Measurements from ENCODE around the gene CCNA2. TPM values are rescaled to one million over a fixed set of nuclear protein-coding genes. Genes with fewer than 3 reads are reported as not detected.

Gene CCNA2
- total RNA-seq, 1 donor from 2014 or later = 2.0 TPM

DNA sequence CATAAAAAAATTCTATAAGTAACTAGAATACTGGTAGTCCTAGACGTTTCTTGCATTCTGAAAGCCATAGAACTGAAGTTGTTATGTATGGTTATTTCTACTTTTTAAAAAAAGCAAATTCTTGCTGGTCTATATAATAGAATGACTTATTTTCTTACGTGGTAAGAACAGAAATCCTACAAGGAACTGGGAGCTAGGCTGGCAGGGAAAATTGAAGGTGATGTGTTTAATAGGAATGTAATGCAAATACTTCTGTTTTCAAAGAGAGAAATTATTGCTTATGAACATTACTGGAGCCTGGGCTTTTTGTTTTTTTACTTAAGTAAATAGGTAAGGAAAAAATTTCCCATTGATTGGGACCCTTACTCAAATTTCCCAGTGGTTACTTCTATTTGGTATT is 8.9 kb downstream of the CCNA2 start:
- Mint-ChIP-seq H3K9me3 (no peaks in the 10 kb centered on the region), H3K27ac (no peak overlapping the region), H3K27me3 (no peaks in the 10 kb centered on the region), H3K36me3 (ENCODE audit: low read depth) (peaks cover 70% of the 10 kb centered on the region), H3K4me1 (no peaks in the 10 kb centered on the region), H3K4me3 (no peak overlapping the region)
- CTCF ChIA-PET = no interaction called here
- ATAC-seq (ENCODE audit: low read depth) = no peak
- POLR2A ChIA-PET = no interaction called here
- no peak for DNase-seq
- TF ChIP-seq, protein P1, sequence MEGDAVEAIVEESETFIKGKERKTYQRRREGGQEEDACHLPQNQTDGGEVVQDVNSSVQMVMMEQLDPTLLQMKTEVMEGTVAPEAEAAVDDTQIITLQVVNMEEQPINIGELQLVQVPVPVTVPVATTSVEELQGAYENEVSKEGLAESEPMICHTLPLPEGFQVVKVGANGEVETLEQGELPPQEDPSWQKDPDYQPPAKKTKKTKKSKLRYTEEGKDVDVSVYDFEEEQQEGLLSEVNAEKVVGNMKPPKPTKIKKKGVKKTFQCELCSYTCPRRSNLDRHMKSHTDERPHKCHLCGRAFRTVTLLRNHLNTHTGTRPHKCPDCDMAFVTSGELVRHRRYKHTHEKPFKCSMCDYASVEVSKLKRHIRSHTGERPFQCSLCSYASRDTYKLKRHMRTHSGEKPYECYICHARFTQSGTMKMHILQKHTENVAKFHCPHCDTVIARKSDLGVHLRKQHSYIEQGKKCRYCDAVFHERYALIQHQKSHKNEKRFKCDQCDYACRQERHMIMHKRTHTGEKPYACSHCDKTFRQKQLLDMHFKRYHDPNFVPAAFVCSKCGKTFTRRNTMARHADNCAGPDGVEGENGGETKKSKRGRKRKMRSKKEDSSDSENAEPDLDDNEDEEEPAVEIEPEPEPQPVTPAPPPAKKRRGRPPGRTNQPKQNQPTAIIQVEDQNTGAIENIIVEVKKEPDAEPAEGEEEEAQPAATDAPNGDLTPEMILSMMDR (IDR thresholded peaks at IDR 0.05) = no peak
- intact Hi-C loops (cut with micrococcal nuclease) = no loop called here

DNA sequence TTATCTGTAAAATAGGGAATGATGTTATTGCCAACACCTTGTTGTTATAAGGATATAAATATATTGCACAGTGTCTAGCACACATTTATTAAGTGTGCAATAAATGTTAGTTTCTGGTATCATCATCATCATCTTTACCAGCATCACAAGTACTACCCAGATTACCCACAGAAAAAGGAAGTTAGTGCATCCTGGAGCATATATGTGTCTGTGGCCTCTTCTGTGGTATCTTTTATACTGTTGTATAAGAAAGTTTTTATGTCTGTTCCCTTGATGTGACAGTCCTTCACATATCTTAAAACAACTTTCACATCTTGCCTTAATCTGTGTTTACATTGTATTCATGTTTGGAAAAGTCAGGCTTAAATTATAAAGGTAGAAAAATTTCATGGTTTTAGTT is 12.6 kb downstream of the CCNA2 start:
- no peaks in the 10 kb centered on the region for H3K27me3 Mint-ChIP-seq
- ChIA-PET POLR2A (interaction anchor here (0.8 kb wide), 1 partner anchor 10 kb away, joined by 7 read pairs; no protein-coding TSS in a partner anchor), CTCF (no interaction called here)
- no peak overlapping the region for H3K27ac Mint-ChIP-seq
- intact Hi-C loops (cut with micrococcal nuclease) = no loop called here
- ATAC-seq (ENCODE audit: low read depth) (no peak), DNase-seq (no peak)
- peaks cover 77% of the 10 kb centered on the region for H3K36me3 Mint-ChIP-seq (ENCODE audit: low read depth)
- no peaks in the 10 kb centered on the region for H3K9me3 Mint-ChIP-seq
- TF ChIP-seq, protein P1 (IDR thresholded peaks at IDR 0.05) = no peak
- no peak overlapping the region for H3K4me3 Mint-ChIP-seq
- H3K4me1 Mint-ChIP-seq = no peaks in the 10 kb centered on the region

DNA sequence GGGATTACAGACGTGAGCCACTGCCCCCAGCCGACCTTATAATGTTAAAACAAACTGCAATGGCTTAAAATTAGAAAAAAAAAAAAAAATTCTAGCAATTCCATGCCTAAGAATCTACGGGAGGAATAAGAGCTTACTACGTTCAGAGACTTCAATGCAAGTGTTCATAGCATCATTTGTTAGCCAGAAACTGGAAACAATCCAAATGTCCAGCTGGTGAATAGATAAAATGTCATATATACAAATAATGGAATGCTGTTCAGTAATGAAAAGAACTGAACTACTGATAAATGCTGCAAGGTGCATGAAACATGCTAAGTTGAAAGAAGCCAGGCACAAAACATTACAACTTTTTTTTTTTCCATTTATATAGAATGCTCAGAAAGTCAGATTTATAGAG is 17.3 kb downstream of the CCNA2 start:
- H3K27me3 Mint-ChIP-seq = no peaks in the 10 kb centered on the region
- no peaks in the 10 kb centered on the region for H3K9me3 Mint-ChIP-seq
- ChIA-PET CTCF (no interaction called here), POLR2A (no interaction called here)
- H3K4me3 Mint-ChIP-seq = no peak overlapping the region
- H3K27ac Mint-ChIP-seq = no peak overlapping the region
- H3K36me3 Mint-ChIP-seq (ENCODE audit: low read depth) = peaks cover 73% of the 10 kb centered on the region
- H3K4me1 Mint-ChIP-seq = peaks cover 13% of the 10 kb centered on the region
- intact Hi-C loops (cut with micrococcal nuclease) = no loop called here
- ATAC-seq (ENCODE audit: low read depth) (no peak), DNase-seq (no peak)
- TF ChIP-seq, protein P1 (IDR thresholded peaks at IDR 0.05) = no peak

DNA sequence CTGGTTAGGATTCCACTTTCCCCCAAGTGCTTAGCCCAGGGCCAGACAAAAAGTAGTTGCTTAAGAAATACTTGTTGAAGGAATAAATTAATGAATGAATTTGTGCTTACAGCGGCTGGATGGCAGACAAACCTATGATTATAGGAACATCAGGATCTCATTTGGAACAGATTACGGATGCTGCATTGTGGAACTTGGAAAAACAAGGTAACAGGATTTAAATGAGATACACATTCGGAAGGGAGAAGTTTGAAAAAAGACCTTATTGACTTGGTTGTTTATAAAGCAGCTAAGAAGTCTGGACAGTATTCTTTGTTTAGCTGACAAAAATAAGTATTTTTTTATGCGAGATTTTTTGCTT is 22.0 kb downstream of the CCNA2 start:
- intact Hi-C loops (cut with micrococcal nuclease) = loop anchor here (1.0 to 5.0 kb wide), 6 partner anchors 22 to 1121 kb away; partner anchors contain the start of genes ANXA5, BBS12, BBS7 and BLTP1
- POLR2A ChIA-PET = interaction anchor here (0.8 to 2.6 kb wide), 7 partner anchors 8 to 129 kb away, joined by 3 to 22 read pairs (median 6); partner anchors contain the start of genes ANXA5, BBS7 and CCNA2
- ATAC-seq (ENCODE audit: low read depth) (no peak), DNase-seq (no peak)
- peak overlapping the region; percentile 100 for H3K27ac Mint-ChIP-seq
- H3K9me3 Mint-ChIP-seq = no peaks in the 10 kb centered on the region
- peak overlapping the region; percentile 96 for H3K4me3 Mint-ChIP-seq
- CTCF ChIA-PET = interaction anchor here (0.7 kb wide), 1 partner anchor 105 kb away, joined by 3 read pairs; the partner anchor contains the start of gene ANXA5
- H3K4me1 Mint-ChIP-seq = peaks cover 31% of the 10 kb centered on the region
- H3K36me3 Mint-ChIP-seq (ENCODE audit: low read depth) = peaks cover 43% of the 10 kb centered on the region
- no peaks in the 10 kb centered on the region for H3K27me3 Mint-ChIP-seq
- TF ChIP-seq, protein P1 (IDR thresholded peaks at IDR 0.05) = no peak

DNA sequence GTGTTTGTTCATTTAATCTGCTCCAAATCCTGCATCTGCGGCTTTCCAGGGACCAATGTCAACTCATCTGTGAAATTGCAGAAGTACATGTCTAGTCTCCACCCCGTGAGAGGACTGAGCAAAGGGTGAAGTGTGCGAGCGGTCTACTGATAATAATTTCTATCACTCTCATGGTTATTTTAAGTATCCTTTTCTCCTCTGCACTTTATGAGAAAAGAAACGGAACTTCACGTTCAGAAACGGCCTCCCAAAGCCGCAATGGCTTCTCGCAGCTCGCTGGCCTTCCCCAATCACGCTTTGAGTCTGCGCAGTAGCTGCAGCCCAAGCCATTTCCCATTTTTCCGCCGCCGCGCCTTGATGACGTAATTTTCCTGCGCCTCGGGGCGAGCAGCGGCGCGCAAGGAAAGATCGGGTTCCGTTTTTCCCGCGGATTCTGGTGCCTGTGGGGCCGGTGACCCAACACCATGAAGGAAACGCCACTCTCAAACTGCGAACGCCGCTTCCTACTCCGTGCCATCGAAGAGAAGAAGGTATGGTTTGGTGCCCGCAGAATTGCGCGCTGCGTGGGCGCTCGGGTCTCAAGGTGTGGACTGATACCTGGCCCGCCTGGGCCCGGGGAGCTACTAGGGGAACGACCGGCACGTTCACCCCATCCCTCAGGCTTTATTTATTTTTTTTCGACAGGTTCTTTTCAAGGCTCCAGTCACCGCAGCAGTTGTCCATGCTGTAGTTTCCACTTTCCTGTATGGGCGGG is 22.5 kb downstream of the CCNA2 start, which contains the start of gene EXOSC9:
TSS of gene EXOSC9 (plus strand) at position 363 of the 754 bp plus-strand sequence. CDS start at position 465, 102 bp downstream.
- peak within 1 kb of the TSS; percentile 96 for H3K4me3 Mint-ChIP-seq
- intact Hi-C loops (cut with micrococcal nuclease) = loop anchor here (1.0 to 5.0 kb wide), 6 partner anchors 22 to 1121 kb away; partner anchors contain the start of genes ANXA5, BBS12, BBS7 and BLTP1
- DNase-seq (peak; percentile 94), ATAC-seq (ENCODE audit: low read depth) (peak; percentile 81)
- H3K27me3 Mint-ChIP-seq = no peaks in the 10 kb centered on the region
- TF ChIP-seq, protein P1 (IDR thresholded peaks at IDR 0.05) = no peak
- ChIA-PET POLR2A (interaction anchor here (0.7 to 2.6 kb wide), 8 partner anchors 8 to 130 kb away, joined by 3 to 22 read pairs (median 4); partner anchors contain the start of genes ANXA5, BBS7 and CCNA2), CTCF (interaction anchor here (0.7 kb wide), 1 partner anchor 105 kb away, joined by 3 read pairs; the partner anchor contains the start of gene ANXA5)
- H3K4me1 Mint-ChIP-seq = peaks cover 31% of the 10 kb centered on the region
- peaks cover 37% of the 10 kb centered on the region for H3K36me3 Mint-ChIP-seq (ENCODE audit: low read depth)
- peak within 1 kb of the TSS; percentile 100 for H3K27ac Mint-ChIP-seq
- H3K9me3 Mint-ChIP-seq = no peaks in the 10 kb centered on the region
